H1 (cell line): ENCODE measurements around the gene B3GLCT. TPM values are rescaled to one million over a fixed set of nuclear protein-coding genes. Genes with fewer than 3 reads are reported as not detected.
A peak's percentile ranks its signal among the peaks of the same experiment; 100 is the strongest.

Experiments used
- ASH2L ChIP-seq: fragments of 200-600, 300-600 bp; sonication (generic); IDR thresholded peaks from one replicate; pipeline ENCODE4 v1.7.1; 2017; ENCODE audit warnings: low read length
- ATF2 ChIP-seq: IDR thresholded peaks from 2 replicates; pipeline ENCODE4 v1.6.1; 2012; ENCODE audit warnings: low read length, inconsistent platforms
- ATF3 ChIP-seq: IDR thresholded peaks from 2 replicates; pipeline ENCODE4 v1.6.1; 2011; ENCODE audit warnings: low read depth, mild to moderate bottlenecking, low read length; ENCODE audit not compliant: insufficient read depth
- BCL11A ChIP-seq, 2 experiments: IDR thresholded peaks; one replicate each; pipeline ENCODE4 v1.6.1; 2011; ENCODE audit warnings: low read depth in 2 of 2, low read length in 2 of 2, mild to moderate bottlenecking in 2 of 2
- BRCA1 ChIP-seq: IDR thresholded peaks from 2 replicates; pipeline ENCODE4 v1.6.1; 2012; ENCODE audit warnings: low read depth, low read length, improper control_type of control experiment
- E2F6 ChIP-seq: IDR thresholded peaks from 2 replicates; pipeline ENCODE4 v1.6.1; 2012; ENCODE audit warnings: inconsistent platforms
- EP300 ChIP-seq, 2 experiments: IDR thresholded peaks; 1 replicate in 1 of 2; 2 replicates in 1 of 2; pipeline ENCODE4 v1.6.1; 2011 to 2012; ENCODE audit warnings: low read depth in 2 of 2, low read length in 2 of 2, mild to moderate bottlenecking in 2 of 2, borderline replicate concordance in 1 of 2, inconsistent platforms in 1 of 2, moderate library complexity in 1 of 2
- HDAC2 ChIP-seq, 2 experiments: fragments of 300-600 bp in 1 of 2; sonication (generic) in 1 of 2; IDR thresholded peaks; 2 replicates each; pipeline ENCODE4 v1.6.1; 2011 to 2012; ENCODE audit warnings: low read depth in 2 of 2, low read length in 2 of 2, mild to moderate bottlenecking in 2 of 2, moderate library complexity in 2 of 2, borderline replicate concordance in 1 of 2, inconsistent platforms in 1 of 2
- JUND ChIP-seq: IDR thresholded peaks from 2 replicates; pipeline ENCODE4 v1.6.1; 2011; ENCODE audit warnings: mild to moderate bottlenecking, improper control_type of control experiment, low read length
- SIX5 ChIP-seq: IDR thresholded peaks from 2 replicates; pipeline ENCODE4 v1.6.1; 2011; ENCODE audit warnings: mild to moderate bottlenecking, low read depth, low read length
- SP1 ChIP-seq: IDR thresholded peaks from 2 replicates; pipeline ENCODE4 v1.6.1; 2011; ENCODE audit warnings: low read depth, low read length
- SUZ12 ChIP-seq: fragments of 200-600 bp; sonication (generic); IDR thresholded peaks from 2 replicates; pipeline ENCODE4 v1.6.1; 2012; ENCODE audit warnings: mild to moderate bottlenecking, inconsistent platforms, low read length, moderate library complexity, mixed read lengths
- TAF1 ChIP-seq: IDR thresholded peaks from 2 replicates; pipeline ENCODE4 v1.6.1; 2011; ENCODE audit warnings: mild to moderate bottlenecking, low read depth, low read length
- TBP ChIP-seq: IDR thresholded peaks from 2 replicates; pipeline ENCODE4 v1.6.1; 2011; ENCODE audit warnings: low read depth, low read length, improper control_type of control experiment
- YY1 ChIP-seq: IDR thresholded peaks from 2 replicates; pipeline ENCODE4 v1.6.1; 2011; ENCODE audit warnings: low read depth, mild to moderate bottlenecking, low read length
- polyA plus RNA-seq, 7 experiments: library from polyadenylated mRNA; depleted of rRNA in 3 of 7; stranded (reverse) in 5 of 7; unstranded in 2 of 7; fragments of >200 nt in 5 of 7; fragments of 200-250 nt in 2 of 7; gene quantifications; 1 replicate in 5 of 7; 2 replicates in 1 of 7; 4 replicates in 1 of 7; pipeline versions ENCODE4 v1.2.1 to v1.2.3, GENCODE V29; 2011 to 2013; ENCODE audit warnings: missing spikeins in 2 of 7, mixed read lengths in 2 of 7
- total RNA-seq: library from RNA; stranded (reverse); fragmentation: NEBNext Ultra II Directional; extraction: Animal tissue kit (Norgen Biotek cat#: 25700); gene quantifications from 2 replicates; pipeline ENCODE4 v1.2.1, GENCODE V29; 2021

Gene B3GLCT
- total and polyA plus RNA-seq, 2 of the 8 experiments (the other 6 are each of a cell fraction or from before 2014, with no cell fraction given): 1.5 to 4.1 TPM

DNA sequence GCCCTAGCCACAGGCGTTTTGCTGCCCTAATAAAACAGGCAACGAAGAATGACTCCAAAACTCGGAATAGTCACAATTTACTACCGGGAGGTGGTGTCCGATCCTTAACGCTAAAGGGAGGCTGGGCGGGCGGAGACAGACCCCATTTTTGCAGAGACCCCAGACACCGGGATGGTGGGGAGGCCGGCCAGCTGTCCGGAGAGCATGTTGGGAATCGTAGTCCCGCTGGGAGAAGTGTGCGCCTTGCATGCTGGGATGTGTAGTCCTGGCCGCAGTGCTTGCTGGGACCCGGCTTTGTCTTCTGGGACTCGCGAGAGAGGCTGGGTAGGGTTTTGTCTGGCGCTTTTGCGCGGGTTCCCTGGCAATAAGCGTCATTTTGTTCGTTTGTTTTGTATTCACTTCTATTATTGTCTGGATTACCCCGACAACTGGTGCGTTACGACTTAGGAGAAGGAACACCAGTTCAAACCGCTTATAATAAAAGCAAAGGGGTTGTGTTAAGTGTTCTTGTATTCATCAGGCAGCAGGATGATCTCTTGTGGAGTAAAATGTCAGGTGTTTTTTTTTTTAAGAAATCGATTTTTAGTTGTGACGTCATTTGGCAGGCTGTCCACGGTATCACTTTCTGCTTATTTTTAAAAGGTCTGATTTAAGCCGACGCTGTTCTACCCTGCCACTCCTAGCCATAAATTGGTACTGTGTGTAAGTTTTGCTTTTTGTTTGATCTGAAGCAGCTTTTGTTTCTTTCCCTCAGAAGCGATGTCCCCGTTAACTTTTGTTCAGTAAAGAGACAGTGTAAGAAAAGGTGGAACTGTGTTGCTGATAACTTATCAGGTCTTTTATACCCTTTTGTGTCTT lies 37.4 kb upstream of the B3GLCT start (continued):
- TF ChIP-seq SUZ12 (no peak), YY1 (peak; percentile 42; the same call in 1 of the 2 replicates), TBP (peak; percentile 42), TAF1 (peak; percentile 30; the same call in 1 of the 2 replicates), SP1 (0 out of 2 replicates have a peak, but pooled peaks have one; percentile 8), ATF3 (peak; percentile 45; the same call in 1 of the 2 replicates), HDAC2 (IDR thresholded peaks at IDR 0.05; ENCODE audit: borderline replicate concordance in 1 of 2, low read depth in 2 of 2, low read length in 2 of 2) (peak in 1 of 2 experiments; percentile 91; a peak in 1 of 4 replicates), EP300 (IDR thresholded peaks at IDR 0.05; ENCODE audit: borderline replicate concordance in 1 of 2, low read depth in 2 of 2, low read length in 2 of 2) (no peak), ASH2L (peak; percentile 11), E2F6 (peak; percentile 2; the same call in 1 of the 2 replicates), ATF2 (no peak), BCL11A (IDR thresholded peaks at IDR 0.05; ENCODE audit: low read depth in 2 of 2, low read length in 2 of 2) (no peak), SIX5 (peak; percentile 93), BRCA1 (peak; percentile 94), JUND (peak; percentile 45; the same call in 1 of the 2 replicates)
